Activated naive CD8-positive, alpha-beta T cell treated with anti-CD3 and anti-CD28 coated beads, Interleukin-2, amount 50 U/mL, for 16 hours (primary cell): ENCODE results near the gene POMC.
A peak's percentile ranks its signal among the peaks of the same experiment; 100 is the strongest.
"Not testable (repeated sequence)": the region's sequence is repeated elsewhere in the genome, so short reads cannot be mapped to it uniquely, and the experiment has no call there.

ENCODE experiments used
- DNase-seq: peaks from one replicate; pipeline ENCODE4 v3.0.0-alpha.2; 2020; ENCODE audit warnings: low read depth, low spot score

POMC gene

GRCh38 chr2:25132693-25133092 lies 35.7 kb downstream of the POMC start:
- no peak for DNase-seq

GRCh38 chr2:25132299-25132635 lies 36.1 kb downstream of the POMC start:
- DNase-seq, result no peak

- peak; percentile 7 for DNase-seq
These were observed 36.6 kb downstream of the POMC start for GRCh38 chr2:25131567-25132298.

DNA sequence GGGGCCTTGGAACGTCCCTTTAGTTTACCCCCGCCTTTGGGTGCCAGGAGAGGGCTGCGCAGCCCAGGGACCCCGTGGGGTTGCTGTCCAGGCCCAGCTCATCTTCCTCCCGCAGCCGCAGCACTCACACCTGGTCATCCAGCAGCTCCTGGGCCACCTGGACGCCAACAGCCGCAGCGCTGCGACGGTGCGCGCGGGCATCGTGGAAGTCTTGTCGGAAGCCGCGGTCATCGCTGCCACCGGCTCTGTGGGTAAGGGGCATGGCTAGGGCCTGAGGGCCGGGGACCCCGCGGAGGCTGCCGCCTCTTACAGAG lies 37.2 kb downstream of the POMC start:
- DNase-seq, result no peak

- no peak for DNase-seq
These were observed 38.4 kb downstream of the POMC start for GRCh38 chr2:25129901-25130520.

DNA sequence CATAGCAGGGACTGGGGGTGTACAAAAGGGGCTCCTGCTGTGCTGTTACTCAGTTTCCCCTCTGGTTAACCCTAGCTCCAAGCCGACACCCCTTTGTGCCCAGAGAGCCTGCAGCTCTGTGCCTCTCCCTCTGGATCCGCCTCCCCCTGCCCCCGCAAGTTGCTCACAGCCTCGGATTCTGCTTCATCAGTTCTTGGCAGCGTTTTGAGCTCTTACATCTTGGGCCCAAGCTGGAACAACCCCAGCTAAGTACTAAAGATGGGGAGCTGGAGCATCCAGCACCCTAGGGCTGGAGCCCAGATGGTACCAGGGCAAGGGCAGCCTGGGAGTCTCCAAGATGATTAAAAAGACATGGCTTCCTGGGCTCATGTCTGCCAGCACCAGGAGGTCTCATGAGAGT lies 40.7 kb downstream of the POMC start:
- DNase-seq, result no peak

- DNase-seq, result not testable (repeated sequence)
These were observed 41.3 kb downstream of the POMC start for GRCh38 chr2:25127071-25127470.

DNA sequence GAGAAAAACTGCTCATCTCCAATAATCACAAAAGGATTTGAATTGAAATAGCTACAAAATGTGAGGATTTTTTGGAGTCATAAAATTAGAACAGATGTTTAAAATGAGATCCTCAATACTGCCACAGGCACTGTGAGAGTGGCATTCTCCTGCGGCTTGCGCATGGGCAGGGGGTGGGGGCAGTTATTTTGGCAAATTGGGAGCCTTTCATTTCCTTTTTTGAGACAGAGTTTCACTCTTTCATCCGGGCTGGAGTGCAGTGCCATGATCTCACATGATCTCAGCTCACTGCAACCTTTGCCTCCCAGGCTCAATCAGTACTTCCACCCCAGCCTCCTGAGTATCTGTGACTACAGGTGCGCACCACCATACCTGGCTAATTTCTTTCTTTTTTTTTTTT lies 42.4 kb downstream of the POMC start:
- no peak for DNase-seq

- DNase-seq, result no peak
These were observed 43.2 kb downstream of the POMC start for GRCh38 chr2:25125189-25125588.

DNA sequence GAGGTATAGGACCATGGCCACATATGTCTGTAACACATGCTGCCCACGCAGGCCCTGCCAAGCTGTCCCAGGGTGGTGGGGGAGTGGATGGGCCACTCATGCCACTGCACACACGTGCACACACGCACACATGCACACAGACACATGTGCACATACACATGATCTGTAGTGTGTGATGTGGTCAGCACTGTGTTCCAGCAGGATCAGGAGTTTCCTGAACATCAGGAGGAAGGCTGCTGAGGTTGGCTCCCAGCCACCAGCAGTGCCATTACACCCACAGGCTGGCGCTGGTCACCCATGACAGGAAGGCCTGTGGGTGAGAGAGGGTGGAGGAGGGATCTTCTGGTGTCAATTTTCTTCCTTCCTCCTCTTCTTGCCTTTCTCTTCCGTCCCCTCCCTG lies 44.7 kb downstream of the POMC start:
- DNase-seq, result no peak

GRCh38 chr2:25122367-25122766 lies 46.0 kb downstream of the POMC start:
- DNase-seq, result no peak

GRCh38 chr2:25119263-25119662 lies 49.1 kb downstream of the POMC start:
- no peak for DNase-seq

DNA sequence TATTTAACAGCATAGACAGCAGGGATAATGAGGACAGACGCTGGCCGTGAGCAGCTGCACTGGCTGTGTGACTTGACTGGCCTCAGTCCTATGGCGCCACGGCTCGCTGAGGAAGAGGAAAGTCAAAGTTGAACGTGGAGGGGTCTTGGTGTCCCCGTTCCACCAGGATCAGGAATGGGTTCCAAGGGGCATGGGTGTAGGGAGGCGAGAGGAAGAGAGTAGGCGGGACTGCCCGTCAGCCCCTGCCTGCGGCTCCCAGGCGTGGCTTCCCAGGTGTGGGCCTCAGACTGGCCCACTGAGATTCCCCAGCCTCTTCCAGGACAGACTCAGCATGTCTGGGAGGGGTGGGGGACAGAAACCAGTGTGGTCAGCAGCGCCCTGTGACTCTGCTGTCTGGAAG lies 51.4 kb downstream of the POMC start:
- no peak for DNase-seq

- DNase-seq, result no peak
These were observed 52.5 kb downstream of the POMC start for GRCh38 chr2:25115902-25116301.

- DNase-seq, result no peak
These were observed 53.0 kb downstream of the POMC start for GRCh38 chr2:25115249-25115883.

- no peak for DNase-seq
These were observed 56.3 kb downstream of the POMC start for GRCh38 chr2:25112113-25112512.
